HG03175 (cell line): Measurements from ENCODE around the gene OPN3.

Experiments
- ATAC-seq: cut with Tn5 transposase; IDR thresholded peaks from one replicate; pipeline ENCODE4 v1.9.1; 2021; ENCODE audit warnings: mild to moderate bottlenecking, moderate library complexity; ENCODE audit not compliant: unreplicated experiment

OPN3 gene

DNA sequence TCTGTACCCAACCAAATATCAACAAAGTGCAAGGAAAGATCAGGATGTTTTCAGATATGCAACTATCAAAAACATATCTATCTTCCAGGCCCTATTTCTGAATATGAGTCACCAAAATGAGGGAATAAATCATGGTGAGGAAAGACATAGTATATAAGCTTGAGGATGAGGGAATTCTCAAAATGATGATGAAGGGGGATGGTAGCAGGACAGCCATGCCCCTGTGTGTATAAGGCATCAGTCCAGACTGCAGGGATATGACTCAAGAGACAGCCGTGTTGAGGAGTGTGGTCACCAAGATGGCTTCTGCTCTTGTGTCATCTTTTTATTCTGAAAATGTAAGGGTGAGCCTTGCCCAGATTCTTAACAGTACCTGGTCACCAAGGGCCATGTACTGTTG, 7.5 kb upstream of the OPN3 start:
- ATAC-seq: no peak

DNA sequence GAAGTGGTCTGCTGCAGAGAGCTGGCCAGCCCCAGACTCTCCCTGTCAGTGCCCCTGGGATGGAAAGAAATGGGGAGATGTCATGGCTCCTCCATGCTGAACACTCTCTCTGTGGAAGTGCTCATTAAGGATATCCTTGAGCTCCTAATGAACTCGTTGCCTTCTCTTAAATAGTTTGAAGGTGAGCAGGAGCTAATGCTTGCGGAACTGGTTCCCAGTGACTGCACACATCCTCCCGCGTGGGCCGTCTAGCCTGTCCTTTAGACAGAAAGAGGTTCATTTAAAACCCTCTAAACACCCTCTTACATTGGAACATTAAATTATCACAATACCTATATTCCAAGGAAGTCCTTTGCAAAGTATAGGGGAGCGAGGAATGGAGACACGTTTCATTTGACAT, 6.0 kb upstream of the OPN3 start:
- no peak for ATAC-seq

DNA sequence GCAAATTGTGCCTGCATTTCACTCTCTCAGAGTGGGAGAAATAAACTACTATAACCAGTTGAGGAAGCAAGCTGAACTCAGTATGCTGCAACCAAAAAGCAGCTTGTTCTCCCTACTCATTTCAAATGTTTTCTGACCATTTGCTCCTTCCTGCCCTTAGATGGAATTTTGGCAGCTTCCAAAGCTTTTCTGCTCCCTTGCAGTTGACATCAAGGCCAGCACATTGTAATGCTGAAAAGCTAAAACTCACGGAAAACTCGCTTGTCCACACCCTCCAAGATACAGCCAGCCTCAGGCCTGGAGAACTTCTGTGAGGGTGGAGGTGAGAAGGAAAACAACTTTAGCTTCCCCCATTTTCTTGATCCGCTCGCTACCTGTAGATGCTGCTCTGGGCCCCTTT, 5.0 kb upstream of the OPN3 start:
- ATAC-seq: no peak

DNA sequence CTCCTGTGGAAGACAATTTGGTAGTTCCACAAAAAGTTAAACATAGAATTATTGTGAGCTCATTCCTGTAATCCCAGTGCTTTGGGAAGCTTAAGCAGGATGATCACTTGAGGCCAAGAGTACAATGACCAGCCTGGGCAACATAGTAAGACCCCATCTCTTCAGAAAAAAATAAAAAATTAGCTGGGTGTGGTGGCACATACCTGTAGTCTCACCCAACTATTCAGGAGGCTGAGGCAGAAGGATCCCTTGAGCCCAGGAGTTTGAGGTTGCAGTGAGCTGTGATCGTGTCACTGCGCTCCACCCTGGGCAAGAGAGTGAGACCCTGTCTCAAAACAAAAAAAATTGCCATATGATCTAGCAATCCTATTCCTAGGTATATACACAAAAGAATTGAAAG, 4.1 kb upstream of the OPN3 start:
- no peak for ATAC-seq

DNA sequence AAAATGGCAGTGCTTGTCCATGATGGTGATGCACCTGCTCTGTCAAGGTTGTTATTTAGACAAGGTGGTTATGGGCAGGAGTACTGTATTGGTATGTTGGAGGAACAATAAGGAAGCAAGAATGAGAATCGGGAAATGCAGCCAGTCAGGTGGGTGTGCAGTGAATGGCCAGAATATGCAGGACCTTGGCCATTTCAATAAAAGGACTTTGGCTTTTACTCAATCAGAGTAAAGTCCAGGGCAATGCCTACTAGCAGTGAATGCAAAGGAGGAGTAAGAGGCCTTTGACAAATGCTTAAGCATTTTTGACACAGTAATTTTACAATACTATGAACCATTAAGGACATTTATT, 2.4 kb upstream of the OPN3 start:
- no peak for ATAC-seq

DNA sequence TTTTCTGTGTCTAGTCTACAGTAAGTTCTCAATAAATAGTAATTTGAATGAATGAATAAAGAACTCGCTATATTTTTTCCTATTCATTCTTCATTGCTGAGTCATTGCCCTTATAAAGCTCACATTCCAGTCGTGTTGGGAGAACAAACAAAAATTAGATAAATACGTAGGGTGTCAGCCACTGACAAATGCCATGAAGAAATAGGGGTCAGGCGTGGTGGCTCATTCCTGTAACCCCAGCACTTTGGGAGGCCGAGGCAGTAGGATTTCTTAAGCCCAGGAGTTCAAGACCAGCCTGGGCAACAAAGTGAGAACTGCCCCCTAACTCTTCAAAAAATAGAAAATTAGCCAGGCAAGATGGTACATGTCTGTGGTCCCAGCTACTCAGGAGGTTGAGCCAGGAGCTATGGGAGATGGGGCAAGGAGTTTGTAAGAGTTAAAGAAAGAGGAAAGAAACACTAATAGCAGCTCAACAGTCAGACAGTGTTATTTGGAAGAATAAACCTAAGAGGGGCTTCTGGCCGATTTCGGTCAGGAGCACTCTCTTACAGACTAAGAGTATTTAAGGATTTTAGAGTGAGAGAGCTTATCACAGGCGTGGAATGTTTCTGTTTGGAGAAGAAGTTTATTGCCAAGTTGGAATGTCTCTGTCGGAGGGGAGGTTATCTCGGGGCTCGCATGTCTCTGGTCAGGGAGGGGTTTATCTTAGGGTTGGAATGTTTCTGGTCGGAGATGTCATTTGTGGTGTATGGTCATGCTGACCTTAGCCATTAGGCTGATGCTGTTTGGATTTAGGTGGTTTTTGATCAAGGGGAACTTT, 1.8 kb upstream of the OPN3 start:
- ATAC-seq: no peak

DNA sequence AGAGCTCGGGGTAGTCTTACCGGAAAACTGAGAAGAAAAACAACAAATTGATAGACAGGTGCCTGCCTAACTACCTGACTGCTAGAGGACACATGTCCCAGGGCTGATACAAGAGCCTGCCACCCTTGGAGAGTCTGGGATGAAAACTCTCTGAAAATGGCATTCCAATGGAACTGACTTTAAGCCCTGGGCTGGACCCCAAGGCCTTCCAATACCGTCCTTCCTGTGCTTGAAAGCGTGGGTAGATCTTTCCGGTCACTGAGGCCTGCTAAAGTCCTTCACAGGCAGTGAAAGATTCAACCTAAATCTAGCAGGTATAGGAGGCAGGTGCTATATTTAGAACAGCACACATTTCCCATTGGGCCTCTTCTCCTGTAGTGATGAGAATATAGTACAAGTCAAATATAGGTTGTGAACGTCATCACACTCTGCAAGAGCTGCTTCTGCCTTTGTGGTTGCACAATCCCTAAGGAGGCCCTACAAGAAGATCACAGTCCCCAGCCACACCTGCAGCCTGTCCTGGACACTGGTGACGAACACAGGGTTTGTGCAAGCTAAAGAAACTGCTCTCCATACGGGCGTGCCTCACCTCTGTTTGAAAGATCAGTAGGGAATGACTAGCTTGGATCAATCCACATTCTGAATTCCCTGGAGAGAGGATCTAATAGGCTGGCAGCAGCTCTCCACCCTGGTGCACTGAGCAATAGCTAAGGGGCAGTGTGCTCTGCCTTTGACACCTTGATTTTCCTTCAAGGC, 876 bp upstream of the OPN3 start:
- no peak for ATAC-seq

DNA sequence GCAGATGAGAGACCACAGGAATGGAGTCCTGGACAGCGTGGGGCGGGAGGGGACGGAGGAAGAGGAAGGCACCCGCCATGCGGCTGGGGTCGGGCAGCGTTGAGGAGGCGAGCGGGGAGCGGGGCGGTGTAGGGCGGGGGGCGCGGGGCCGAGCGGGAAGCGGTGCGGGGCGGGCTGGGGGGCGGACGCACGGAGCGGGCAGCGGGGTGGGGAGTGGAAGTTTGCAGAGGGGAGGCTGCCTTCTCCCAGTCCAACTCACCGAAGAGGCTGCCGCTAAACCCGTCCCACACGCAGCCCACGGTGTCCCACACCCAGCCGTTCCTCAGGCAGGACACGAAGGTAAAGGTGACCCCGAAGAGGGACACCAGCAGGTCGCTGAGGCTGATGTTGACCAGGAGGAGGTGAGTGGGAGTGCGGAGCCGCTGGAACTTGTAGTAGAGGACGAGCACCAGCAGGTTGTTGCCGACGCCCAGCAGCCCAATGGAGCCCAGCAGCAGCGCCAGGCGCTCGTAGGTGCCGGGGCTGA, 483 bp downstream of the OPN3 start:
- peak; percentile 54 for ATAC-seq

DNA sequence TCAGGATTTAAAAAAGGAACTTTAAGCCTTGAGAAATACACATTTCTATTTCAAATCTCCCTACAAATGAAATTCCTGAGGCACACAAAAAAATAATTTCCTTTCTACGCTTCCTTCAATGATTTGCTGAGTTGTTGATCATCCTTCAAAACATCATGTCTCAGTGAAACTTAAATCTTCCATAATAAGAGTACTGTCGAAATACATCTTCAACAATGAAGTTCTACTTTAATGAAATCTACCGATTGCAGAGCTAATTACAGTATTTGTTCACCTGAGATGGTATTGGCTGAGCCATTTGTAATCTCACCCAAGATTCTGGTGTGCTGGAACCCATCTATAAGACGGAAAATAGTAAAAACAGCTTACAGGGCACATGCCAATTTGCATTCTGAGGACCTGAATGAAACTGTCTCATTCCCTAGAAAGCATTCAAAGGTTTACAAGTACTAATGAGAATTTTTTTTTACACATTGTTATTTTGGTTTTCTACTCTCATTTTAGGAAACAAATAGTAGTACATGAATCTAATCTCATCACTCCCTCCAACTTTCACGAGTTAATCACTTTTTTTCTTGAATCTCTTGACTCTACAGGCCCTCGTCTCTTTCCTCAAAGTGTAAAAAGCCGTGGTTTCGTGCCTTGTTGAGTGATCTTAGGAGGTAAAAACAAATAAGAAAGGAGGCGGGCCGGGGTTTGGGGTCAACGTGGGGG, 1.1 kb downstream of the OPN3 start:
- no peak for ATAC-seq

DNA sequence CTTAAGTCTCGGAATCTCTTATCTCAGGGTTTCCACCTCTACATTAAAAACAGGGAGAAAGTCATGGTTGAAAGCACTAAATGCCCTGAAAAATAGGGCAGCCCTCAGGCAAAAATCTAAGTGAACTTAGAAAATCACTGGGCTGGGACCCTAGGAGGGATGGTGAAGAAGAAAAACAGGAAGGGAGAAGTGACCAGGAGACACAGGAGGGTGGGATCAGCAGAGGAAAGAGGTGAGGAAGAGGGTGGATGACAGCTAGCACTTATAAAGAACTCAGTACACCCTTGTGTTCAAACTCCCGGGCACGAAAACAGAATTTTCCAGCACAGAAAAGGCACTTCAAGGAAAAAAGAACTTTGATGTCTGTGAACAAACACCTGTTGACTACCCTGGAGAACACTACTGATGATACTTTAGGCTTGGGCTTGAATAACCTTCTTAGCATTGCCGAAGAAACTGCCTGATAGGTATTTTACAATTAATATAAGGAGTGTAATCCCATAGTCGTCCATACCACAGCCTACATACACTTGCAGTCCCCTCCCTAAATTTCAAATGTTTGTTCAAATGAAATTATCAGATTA, 2.0 kb downstream of the OPN3 start:
- no peak for ATAC-seq

DNA sequence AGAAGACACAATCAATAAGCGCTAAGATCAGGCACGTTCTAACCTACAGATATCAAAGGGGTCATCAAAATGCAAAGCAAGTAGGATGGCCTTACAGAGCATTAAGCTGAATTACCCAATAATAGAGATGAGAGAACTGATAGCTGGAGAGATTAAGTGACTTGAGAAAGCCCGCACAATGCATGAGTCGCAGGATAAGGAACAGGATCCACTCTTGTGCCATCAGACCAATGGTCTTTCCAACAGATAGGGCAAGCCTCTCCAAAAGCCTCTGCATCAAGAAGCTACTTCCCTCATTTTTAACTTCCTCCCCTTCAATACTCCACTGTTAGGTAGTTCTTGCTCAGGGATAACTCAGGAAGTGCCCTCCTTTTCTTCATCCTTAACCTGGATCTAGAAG, 2.6 kb downstream of the OPN3 start:
- no peak for ATAC-seq

DNA sequence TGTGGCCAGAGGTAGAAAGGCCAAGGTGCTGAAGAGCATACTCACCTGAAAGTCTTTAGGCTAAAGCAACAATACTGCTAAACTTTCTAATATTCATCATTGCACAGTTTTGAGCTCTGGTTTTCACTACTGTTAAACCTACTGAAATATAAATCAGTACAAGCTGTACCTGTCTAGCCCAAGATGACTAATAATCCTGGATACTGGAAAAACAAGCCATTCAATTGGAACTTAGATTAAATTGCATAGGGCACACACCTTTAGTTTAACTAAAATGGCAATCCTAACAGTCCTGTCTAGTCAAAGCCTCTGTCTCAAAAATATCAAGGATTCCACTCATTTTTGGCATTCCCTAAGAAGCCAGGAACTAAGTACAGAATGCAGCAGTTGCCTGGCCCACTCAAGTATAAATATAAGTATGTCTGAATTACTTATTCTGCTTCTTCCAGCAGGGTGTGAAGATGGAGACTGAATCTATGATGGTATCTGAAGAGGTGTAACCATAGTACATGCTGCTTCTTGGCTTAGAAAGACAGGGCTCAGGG, 3.1 kb downstream of the OPN3 start:
- no peak for ATAC-seq

DNA sequence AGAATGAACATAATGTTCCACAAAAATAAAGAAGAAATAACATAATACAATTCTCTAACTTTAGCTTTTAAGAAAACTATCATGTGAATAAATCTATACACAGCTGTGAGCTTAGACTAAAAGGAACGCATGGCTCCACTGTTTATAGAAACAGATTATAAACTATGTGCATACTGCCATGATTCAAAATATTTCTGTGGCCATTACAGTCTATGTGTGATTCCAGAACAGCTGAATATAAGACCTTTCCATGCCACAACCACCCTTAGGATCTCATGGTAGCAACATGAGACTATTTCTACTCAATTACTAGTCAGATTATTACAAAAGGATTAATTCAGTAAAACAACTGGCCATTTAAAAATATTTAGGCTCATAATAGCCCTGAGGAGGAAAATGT, 3.9 kb downstream of the OPN3 start:
- ATAC-seq: no peak

DNA sequence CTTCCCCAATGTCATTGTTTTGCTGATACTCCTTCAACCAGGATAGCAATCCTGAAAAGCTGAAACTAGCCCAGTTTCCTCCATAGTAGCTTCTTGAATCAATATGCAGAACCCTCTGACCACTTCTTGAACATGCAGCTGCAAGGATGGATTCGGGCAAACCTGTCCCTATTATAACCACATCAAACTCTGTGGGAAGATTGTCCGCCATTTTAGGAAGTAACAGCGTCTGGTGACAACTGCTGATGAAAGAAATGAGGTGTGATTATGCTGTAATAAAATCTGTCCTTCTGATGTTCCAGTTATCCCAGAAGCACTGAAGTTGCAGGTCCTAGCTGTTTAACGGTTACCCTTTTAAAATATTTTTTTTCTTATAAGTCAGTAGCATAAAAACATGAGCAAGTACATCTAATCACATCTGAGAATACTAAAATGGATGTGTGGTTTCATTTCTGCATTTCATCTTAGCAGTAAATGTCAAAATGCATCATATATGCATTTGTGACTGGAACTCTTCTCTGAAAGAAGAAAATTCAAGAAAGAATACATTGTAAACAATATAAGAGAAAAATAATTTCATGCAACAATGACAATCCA, 4.5 kb downstream of the OPN3 start:
- no peak for ATAC-seq

DNA sequence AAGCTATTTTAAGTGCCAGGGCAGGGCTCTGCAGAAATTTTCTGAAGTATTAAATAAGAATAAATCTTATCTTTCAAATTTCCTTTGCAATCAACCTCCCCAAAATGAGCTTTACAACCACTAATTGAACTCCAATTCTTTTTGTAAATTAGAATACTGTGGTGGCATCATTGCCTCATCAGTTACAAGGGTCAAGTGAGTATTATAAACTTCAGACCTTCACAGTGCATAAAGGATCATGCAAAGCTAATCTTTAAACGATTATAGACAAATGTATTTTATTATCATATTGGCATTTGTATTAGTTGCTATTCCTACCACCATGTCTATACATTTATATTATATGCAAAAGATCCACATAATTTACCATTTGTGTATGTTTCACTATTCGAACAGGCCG, 7.2 kb downstream of the OPN3 start:
- ATAC-seq: no peak

DNA sequence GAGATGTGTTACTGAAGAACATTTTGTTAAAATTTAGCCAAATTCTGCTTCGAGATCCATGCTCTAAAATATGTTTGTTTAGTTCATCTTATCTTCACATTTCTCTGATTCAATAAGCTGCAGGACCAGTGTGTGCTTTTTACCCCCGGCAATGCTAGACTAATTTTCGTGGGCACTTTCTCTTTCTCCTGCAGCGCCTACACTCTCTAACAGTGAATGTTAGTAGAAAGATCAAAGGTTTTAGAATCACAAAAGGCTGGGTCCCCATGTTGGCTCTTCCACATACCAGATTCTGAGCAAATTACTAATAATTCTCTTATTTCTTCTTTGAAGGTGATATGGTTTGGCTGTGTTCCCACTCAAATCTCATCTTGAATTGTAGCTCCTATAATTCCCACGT, 8.5 kb downstream of the OPN3 start:
- no peak for ATAC-seq

DNA sequence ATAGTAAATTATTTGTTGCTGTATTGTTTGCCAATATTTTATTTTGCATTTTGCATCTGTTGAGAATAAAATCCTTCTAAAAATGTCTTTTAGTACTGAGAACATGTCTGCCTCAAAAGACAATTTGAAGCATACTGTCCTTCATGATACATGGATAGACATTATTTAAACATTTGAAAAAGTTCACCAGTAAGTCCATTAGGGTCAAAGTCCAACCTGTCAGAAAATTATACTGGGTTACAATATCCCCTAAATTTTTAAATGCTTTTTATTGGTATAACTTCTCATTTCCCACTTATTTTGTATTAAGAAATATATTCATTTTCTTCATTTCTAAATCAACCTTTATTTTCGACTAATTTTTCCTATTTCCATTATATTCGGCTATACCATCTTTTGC, 9.3 kb downstream of the OPN3 start:
- no peak for ATAC-seq

DNA sequence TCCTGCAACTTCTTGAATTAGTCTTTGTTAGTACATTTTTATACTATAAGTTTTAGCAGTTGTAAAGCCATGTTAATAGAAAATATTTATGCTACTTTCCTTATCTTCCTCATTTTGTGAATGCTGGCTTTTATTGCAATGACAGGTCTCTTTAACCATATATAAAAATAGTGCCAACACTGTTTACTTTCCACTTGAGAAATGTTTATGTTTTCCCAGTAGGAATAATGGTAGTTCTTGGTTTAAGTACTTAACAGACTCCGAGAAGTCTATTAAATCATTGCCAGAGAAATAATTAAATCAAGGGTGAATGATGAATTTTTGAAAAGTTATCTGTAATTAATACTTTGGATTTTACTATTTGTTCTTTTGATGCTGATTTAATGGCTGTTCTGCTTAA, 9.7 kb downstream of the OPN3 start:
- ATAC-seq: no peak

DNA sequence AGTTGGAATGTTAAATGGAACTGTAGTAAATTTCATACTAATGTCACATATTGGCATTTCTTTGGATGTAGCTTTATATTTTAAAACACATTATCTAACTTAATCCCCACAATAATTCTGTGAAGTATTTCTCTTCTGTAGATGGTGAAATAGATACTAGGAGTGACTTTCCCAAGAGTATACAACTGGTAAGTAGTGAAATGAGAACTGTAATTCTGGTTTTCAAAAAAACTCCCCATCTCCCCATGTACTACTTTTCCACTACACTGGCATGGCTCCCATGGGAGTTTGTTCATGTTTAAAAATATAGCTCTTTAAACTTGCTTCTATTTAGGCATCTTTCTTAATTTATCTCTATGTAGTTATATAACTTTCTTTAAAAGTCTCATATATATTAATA, 10.2 kb downstream of the OPN3 start:
- no peak for ATAC-seq

DNA sequence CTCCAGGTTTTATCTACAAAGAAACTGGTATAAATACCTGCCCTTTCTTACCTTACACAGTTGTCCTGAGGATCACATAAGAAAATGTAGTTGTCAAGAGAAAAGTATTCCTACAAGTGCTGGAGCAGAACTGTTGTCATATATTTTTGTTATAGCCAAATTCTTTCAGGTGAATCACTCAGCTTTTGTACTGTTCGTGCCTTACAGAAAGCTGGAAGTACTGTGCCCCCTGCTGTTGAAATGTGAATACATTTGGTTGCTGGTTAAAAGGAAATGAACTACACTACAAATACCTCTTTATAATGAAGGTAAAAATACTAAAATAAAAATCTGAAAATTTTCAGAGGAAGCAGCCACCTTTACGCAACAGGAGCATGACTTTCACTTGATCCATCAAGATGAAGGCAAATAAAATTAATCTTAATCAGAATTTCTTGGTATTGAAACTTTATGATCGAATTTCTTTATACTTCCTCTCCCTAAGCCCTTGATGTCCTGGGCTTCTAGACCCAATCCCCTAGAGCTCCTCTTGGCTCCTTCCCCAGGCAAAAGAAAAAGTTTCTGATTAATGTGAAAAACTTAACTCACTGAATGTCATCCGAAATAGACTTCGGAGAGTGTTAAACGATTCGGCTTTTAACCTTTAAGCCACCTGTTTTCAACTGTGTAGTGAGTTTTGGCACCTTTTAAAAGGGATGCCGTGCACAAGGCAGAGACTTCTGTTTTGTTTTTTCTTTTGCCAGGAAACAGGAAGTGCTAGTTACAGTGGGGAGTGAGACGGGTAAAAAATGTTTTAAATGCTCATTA, 12.5 kb downstream of the OPN3 start:
- peak; percentile 88 for ATAC-seq
